Ramos (cell line): ENCODE data around the gene GSAP.

Source experiments
- in situ Hi-C: fragments of 300-500 bp; cut with MboI; formaldehyde crosslinking; loops from one replicate; pipeline ENCODE4 v1.14.3; 2022; ENCODE audit warnings: low sequenced_read_pairs; ENCODE audit not compliant: unreplicated experiment

The GSAP gene

DNA sequence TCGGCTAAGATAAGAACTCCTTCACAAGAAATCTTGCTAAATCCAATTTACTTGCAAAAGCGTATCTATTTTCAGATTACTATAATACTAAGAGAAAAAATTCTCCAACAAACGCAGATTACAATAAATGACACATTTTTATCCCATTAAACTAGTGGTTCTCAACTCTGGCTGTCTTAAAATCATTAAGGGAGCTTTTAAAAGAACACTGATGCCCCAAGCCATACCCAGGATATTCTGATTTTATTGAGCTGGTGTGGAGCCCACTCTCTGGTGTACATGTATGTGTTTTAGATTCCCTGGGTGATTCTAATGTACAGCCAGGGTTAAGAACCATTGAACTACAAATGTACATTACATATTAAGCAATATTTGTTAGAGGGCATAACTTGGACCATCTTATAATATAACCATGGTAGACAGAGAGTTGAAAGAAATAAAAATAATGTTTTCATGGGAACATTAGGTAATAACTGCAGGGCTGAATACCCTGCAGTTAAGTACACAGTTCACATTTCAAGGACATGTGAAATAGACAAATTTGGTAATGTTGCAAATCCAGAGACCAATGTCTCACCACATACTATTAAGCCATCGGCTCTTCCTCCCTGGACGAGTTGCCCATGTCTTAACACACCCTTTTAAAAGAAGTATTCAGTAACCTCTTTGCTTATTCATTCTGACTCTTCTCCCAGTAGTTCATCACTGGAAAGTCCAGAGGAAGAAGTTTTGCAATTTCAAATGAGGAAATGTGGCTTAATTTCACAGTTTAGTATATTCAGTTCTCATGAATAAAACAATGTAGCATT lies 6.2 kb downstream of the GSAP start:
- in situ Hi-C loops, result no loop called here

DNA sequence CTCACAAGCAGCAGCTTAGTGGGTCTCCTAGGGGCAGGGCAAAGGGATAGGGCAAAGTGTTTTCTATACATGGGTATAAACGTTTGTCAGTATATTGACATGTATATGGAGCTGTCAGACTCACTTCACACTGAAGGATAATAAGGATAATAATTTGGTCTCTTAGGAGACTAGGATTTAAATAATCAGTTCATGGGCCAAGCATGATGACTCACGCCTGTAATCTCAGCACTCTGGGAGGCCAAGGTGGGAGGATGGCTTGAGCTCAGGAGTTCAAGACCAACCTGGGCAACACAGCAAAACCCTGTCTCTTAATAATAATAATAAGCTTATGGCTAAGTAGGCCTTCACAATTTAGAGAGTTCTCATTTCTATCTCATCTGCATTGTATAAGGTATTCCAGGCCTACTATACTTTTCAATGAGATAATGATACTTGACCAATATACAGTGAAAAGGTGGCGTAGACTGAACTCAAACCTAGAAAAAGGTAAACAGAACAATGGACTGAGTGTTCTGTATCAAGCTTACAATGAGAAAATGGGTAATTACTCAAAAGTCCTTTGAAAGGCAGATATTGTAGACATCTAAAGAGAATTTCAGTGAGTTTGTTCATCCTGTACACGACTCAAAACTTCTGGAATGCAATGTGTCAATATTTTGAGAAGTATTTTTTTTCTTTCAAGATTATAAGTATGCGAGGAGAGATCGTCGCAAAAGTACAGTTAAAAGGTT lies 7.0 kb downstream of the GSAP start:
- in situ Hi-C loops, result no loop called here

DNA sequence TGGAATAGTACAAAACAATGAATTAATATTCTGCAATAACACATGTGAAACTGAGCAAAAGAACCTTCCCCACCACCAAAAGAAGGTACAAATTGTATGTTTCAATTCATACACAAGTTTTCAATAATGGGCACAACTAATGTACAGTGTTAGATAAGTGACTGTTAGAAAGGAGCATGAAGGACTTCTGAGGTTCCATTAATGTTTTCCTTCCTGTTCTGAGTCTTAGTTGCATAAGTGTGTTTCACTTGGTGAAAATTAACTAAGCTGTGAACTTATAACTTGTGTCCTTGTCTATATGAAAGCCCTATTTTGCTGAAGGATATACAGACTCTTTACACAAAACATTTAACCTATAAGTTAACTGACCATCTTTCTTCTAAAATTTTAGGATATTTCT lies 8.2 kb downstream of the GSAP start:
- in situ Hi-C loops, result no loop called here

DNA sequence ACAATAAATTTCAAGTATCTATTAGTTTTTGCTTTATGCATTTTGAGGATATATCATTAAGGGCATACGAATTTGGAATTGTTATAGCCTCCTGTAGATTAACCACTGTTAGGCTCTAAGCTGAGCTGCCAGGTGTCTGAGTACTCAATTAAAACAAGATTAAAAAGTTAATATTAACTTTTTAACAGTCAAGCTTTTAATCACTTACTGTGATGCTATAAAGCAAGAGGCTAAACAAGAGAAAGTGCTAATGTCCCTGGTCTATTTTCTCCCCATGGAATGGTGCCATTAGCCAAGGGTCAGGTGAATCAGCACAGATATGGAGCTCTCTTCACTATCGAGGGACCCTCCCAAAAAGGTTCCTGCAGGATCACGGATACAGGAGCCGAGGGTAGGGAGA lies 9.7 kb downstream of the GSAP start:
- in situ Hi-C loops, result no loop called here

DNA sequence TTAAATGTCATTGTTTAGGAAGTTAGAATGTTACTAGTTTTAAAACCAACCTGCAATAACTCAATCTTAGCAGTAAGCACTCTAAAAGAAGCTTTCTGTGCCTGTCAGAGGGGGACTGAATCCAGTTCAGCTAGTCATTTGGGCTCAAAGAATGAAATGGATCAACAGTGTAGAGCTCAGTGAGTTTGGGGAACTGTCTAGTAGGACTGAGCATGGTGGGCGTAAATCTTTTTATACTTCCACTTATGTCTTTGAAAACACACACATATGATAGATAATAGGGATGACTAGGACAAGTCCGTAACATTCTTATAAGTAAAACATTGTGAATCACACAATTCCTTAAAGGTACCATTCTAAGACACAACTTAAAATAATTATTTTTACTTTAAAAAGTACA lies 11.5 kb downstream of the GSAP start:
- in situ Hi-C loops, result no loop called here

DNA sequence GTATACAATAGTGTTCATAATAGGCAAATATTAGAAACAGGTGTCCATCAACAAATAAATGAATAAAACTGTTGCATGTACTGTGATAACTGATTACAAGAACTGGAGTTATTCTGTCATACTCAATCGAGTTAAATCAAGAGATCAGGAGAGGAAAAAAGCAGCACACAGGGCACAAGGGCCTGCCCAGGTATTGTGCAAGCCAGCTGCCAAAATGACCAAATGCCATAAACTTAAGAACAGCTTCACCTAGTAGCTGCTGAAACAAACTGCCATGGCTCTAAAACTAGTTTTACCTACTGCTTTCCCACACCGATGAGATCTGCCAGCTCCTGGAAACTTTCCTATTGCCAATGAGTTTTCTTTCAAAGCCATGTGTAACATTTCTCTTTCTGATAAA lies 12.2 kb downstream of the GSAP start:
- in situ Hi-C loops, result no loop called here

DNA sequence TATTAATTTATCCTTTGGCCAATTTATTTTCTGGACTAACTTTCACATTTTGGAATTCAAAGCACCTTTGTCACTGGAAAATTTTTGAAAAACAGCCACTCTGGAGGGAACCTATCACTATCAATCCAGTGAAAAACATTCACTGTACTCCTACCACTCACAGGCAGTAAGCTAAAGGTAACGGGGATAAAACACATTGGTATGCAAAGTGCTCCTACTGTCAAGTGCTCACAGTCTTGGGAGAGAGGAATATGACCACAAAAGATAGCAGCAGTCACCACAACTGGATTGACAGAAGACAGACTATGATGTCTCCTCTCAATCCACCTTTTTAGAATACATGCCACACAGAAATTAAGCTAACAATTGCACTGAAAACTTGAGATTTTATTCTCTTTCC lies 13.3 kb downstream of the GSAP start:
- in situ Hi-C loops, result no loop called here

DNA sequence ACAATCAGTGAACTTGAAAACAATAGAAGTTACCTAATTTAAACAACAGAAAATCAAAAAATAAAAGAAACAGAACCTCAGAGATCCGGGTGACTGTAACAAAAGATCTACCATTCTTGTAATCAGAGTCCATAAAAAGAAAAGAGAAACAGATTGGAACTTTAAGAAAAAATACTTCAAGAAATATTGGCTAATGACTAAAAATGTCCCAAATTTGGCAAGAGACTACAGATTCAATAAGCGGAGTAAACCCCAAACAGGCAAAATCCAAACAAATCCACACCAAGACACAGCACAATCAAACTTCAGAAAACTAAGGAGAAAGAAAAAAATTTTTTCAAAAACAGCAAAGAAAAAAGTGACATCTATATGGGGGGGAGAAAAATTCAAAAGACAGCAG lies 15.1 kb downstream of the GSAP start:
- in situ Hi-C loops, result no loop called here

DNA sequence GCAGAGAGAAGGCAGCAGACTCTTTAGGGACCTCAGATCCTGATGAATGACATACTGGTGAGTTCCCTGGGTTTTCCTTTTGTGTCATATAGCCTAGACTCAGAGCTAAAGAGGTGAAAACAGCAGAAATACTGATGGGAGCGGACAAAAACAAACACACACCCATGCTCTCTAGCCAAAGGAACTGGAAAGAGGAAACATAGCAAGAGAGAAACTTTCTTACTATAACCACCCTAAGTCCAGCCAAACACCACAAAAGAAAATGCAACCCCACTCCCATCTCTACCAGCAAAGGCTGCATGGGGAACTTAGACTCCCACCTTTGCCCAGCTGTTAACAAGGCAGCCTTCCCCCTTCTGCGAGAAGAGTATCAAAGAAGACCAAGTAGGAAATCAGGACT lies 16.3 kb downstream of the GSAP start:
- in situ Hi-C loops, result no loop called here

DNA sequence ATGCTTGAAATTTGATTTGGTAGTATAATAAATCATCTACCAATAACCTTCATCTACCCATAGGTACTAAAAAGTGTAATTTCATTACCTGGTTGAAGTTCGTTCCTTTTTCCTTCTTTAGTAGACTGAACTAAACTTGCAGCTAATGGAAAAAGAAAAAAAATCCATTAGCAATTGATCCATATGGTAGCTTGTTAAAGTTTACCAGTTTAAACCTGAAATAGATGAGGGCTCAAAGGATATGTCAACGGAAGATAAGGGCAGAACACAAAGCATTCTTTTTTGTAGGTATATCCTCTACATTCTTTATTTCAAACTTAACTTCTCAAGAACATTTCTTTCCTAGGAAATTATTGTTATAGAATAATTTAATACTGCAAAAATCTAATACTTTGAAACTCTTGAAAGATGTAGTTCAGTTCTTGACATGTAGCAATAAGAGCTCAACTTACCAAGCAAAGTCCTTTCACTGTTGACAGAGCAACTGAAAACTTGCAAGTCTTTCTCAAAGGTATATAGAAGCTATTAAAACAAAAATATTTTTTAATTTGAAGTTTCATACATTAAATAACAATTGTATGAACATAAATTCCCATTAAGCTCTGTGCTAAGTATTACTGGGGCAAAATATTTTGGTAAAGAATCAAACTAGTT lies 19.1 kb downstream of the GSAP start:
- in situ Hi-C loops, result no loop called here

DNA sequence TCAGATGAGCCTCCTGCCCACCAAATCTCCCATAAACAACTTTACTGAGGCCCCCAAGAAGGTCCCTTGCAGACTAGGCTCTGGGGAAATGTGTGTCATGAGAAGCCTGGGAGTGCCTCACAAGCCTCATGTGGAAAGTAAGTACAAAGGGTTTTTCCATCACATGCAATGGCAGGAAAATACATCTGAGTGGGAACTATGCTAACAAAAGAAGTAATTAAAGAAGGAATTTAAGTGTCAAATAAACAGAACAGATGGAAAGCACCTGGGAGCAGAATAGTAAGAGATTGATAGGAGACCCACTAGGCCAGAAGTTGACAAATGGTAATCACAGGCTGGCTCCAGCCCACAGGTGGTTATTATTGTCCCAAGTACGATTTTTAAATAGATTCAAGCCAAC lies 20.5 kb downstream of the GSAP start:
- in situ Hi-C loops, result no loop called here

DNA sequence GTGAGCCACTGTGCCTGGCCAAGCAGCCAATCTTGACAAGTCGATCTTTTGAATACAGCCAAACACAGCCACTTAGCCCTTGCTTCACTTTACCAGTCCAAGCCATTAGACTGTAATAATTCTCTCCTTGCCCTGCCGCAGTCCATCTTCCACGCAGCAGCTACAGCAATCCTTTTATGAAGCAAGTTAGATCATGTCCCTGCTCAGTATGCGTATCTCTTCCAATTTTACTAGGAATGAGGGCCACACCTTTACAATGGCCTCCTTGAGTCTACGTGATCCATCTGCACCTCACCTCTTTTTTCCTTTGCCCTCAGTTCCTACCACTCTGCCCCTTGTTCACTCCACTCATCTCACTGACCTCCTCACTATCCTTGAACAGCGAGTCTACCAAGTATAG lies 22.2 kb downstream of the GSAP start:
- in situ Hi-C loops, result no loop called here

DNA sequence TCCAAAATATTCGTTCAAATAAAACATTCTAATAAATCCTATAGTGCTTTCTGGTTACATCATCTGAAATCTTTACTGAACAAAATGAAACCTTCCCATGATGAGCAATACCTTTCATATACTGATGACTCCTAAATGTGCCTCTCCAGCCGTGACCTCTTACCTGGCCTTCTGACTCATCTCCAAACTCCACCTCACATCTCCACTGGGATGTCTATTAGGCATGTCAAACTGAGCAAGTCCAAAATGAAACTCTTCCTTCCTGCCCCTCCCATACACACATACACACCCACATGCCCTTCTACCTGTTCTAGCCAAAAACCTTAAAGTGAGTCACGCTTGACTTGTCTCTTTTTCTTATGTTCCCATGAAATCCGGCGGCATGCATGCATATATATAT lies 22.9 kb downstream of the GSAP start:
- in situ Hi-C loops, result no loop called here

DNA sequence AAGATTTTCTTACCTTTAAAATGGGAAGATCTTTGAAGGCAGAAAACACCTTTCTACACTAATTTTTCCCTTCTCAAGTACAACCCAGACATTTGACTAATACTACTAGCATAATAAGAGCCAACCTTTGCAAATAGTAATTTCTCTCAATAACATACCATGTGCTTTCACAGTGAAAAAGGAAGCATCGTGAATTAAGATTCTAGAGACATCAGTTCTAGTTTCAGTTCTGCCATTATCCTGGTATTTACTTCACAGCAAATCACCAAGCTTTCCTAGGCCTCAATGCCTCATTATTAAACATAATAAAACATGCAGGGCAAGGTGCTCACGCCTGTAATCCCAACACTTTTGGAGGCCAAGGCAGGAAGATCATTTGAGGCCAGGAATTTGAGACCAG lies 24.9 kb downstream of the GSAP start:
- in situ Hi-C loops, result no loop called here

DNA sequence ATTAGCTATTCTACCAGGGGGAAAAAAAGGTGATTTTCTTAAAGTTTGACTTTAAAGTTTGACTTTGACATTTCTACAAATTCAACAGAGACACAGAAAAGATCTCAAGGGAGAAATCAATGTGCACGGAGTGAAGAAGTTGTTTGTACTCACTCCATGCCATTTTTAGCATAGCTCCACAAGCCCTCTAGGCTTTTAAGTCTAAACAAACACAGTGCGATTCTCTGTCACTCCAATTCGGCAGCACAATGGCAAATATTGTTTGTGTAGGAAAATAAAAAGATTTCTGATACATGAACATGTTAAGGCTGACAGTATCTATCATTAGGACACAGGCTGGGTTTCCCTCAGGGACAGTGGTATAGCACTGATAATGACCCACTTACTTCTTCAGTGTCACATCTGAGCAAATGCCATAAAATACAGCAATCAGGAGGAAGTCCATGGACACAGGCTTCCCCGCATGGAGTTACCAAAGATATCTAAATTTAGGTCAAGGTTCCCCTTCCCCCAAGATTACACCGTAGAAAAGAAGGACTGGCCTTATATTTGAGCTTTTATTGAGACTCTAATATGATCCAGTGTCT lies 28.0 kb downstream of the GSAP start:
- in situ Hi-C loops, result no loop called here

DNA sequence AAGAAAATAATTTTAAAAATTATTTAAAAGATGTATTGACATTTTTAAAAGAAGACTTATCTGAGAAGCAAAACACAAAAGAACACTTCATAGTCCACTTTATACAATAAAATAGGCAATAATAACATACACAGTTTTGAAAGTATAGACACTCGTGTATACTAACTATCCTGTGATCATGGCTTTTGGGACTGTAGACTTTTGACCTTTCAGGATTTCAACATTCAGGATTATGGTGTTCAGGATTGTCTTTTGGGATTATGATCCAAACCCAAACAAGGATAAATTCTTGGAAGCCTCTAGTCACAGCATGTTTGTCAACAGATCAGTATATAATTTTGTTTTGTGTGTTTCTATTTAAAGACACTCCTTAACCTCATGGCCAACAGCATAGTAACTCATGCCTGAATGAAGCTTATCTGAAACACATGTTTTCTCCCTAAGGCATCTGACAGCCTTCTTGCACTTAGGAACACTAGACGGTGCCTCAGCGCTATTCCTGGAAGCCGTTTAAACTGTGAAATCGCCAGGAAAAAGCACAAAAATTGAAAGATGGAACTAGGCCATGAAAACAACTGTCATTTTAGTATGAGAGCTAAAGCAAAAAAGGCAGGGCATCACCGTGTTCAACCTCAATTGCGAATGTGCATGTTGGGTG lies 29.9 kb downstream of the GSAP start:
- in situ Hi-C loops, result no loop called here

DNA sequence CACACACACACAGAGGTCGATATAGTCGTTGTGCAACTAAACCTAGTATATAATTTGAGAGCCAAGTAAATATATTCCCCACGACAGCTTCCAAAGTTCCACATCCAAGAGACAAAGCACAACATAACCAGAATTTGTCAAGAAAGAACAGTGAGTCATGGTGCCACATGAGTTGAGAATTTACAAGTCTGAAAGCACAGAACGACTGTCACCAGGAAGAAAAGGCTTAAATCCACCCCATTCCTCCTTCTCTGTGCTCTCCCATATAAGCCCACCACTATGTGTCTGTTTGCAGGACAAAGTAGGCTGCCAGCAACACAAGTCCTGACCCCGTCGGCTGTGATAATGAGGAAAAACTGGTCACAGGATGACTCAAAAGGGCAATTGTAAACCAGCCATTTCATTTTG lies 32.8 kb downstream of the GSAP start:
- in situ Hi-C loops, result no loop called here

DNA sequence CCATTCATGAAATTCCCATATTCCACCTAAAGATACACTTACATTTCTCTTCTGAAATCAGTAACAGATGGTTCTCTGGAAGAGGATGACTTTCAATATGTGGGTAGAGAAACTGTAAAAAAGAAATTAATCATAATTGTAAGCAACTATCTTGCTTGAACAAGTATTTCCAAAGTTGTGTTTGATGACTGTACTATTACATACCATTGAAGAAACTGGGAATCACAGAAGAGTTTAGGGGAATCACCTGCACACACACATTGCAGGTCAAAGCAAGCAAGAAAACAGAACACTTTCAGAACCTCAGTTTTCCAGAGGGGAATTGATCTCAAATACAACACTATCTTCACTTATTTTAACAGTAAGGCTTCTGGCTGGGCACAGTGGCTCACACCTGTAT lies 33.6 kb downstream of the GSAP start:
- in situ Hi-C loops, result no loop called here

DNA sequence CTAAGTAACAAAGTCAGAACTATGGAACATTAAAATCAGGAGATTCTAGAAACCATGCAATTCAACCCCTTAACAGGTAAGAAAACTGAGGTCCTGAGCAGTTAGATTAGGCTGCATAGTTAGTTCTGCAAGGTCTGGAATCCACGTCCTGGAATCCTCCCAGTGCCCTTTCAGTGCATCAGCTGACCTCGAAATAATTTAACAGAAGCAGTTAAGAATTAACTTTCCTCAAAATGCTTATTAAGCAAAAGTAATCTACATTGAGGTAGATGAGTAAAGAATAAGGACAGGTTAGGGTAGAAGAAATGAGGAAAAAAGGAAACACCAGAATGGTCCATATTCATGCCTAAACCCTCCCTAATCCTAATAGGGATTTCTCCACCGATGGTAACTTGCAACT lies 37.6 kb downstream of the GSAP start:
- in situ Hi-C loops, result no loop called here

DNA sequence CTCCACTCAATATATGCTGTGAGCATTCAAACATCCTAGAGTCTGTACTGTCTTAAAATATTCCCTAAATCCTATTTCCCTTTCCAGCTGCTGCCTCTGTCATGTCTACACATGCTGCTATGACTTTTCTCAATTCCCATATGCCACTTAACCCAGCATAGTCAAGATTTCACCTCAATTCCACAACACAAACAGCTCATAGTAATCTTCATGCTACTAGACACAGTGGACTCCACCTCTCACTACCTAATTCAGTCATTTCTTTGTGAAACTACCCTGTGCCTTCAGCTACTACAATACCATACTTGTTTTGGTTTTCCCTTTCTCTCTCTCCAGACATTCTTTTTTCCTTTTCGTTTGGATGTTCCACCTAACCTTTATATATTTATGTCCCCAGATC lies 45.5 kb downstream of the GSAP start:
- in situ Hi-C loops, result no loop called here

DNA sequence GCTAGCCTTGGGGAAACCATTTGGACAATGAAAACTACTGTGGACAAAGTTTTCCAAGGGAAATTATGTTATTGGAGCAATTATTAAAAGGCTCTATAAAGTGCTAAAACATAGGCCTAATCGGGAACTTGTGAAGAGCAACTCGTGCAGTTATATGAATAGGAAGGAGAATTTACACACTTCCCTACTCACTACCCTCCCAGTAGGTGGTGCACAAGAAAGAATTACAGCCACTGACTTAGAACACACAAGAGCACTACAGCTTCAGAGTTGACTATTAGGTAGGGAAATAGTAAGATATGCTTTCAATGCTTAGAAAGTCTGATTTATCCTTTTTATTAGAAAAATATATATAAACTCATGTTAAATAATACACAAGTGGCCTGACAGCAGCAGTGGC lies 47.2 kb downstream of the GSAP start:
- in situ Hi-C loops, result no loop called here
